Peyer's patch (tissue), 4 donors: ENCODE results near the gene ERF.

Experiments used
- POLR2A ChIP-seq, 2 donors: fragments of 450-650 bp; IDR thresholded peaks; one replicate each; pipeline ENCODE4 v1.5.1; 2017; ENCODE audit warnings: antibody characterized with exemption in 2 of 2, mild to moderate bottlenecking in 2 of 2, moderate library complexity in 2 of 2
- TF ChIP-seq, protein P1 (sequence below), 6 experiments: fragments of 450-650 bp in 4 of 6; fragments of 200-600 bp in 2 of 6; sonication (generic) in 1 of 6; IDR thresholded peaks; one replicate each; pipeline ENCODE4 v1.5.1; 2017 to 2019; ENCODE audit warnings: antibody characterized with exemption in 6 of 6, mild to moderate bottlenecking in 3 of 6, moderate library complexity in 1 of 6

DNA sequence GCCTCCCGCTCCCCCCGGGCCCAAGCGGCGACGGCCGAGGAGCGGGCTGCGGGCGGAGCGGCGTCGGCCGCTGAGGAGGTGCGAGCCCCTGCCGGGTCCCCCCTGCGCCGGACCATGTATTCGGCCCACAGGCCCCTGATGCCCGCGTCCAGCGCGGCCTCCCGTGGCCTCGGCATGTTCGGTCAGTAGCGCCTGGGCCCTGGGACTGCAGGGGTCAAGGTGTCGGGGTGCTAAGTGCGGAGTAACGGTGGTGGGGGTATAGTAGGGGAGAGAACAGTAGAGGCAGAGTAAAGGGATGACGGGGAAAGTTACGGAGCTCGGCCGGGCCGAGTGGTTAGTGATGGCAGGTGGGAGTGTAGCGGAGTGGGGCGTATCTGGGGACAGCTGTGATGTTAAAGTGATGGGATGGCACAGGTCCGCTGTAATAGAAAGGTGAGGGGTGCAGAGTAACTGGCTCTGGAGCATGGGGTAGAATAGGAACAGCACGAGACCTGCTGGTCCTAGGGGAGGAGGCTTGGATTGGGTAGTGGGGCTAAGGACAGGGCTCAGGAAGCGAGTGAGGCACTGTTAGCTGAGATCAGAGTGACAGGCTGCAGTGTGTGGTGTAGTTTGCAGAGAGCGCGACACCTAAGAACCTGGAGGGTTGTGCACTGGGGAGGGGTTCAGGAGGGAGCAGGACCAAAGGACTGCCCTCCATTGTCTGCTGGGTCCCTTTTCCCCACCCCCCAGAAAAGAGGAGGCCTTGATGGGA lies 29.8 kb upstream of the ERF start:
- TF ChIP-seq, protein P1, sequence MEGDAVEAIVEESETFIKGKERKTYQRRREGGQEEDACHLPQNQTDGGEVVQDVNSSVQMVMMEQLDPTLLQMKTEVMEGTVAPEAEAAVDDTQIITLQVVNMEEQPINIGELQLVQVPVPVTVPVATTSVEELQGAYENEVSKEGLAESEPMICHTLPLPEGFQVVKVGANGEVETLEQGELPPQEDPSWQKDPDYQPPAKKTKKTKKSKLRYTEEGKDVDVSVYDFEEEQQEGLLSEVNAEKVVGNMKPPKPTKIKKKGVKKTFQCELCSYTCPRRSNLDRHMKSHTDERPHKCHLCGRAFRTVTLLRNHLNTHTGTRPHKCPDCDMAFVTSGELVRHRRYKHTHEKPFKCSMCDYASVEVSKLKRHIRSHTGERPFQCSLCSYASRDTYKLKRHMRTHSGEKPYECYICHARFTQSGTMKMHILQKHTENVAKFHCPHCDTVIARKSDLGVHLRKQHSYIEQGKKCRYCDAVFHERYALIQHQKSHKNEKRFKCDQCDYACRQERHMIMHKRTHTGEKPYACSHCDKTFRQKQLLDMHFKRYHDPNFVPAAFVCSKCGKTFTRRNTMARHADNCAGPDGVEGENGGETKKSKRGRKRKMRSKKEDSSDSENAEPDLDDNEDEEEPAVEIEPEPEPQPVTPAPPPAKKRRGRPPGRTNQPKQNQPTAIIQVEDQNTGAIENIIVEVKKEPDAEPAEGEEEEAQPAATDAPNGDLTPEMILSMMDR (IDR thresholded peaks at IDR 0.05), result no peak
- no peak for TF ChIP-seq POLR2A (IDR thresholded peaks at IDR 0.05)
